Activated naive CD4-positive, alpha-beta T cell treated with anti-CD3 and anti-CD28 coated beads, Interleukin-2, amount 50 U/mL, for 16 hours (primary cell): ENCODE data around the gene NLRC5.

Experiments used
- DNase-seq: peaks from one replicate; pipeline ENCODE4 v3.0.0-alpha.2; 2020

NLRC5 gene

DNA sequence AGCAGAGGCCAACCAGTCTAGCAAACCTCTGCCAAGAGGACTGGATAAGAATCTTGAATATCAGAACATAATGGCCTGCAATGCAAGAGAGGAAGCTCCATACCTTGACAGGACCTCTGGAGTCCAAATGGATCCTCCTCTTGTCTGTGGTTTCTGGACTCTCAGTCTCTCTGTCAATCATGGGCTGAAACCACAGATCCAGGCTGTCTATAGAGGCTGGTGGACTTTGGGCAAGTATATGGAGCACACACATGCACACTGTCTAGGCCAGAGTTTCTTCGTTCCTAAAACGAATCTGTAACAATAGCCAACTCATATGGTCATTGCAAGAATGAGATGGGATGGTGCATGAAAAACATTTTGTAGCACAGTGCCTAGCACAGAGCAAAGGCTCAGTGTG, 37.7 kb downstream of the NLRC5 start:
- no peak for DNase-seq

DNA sequence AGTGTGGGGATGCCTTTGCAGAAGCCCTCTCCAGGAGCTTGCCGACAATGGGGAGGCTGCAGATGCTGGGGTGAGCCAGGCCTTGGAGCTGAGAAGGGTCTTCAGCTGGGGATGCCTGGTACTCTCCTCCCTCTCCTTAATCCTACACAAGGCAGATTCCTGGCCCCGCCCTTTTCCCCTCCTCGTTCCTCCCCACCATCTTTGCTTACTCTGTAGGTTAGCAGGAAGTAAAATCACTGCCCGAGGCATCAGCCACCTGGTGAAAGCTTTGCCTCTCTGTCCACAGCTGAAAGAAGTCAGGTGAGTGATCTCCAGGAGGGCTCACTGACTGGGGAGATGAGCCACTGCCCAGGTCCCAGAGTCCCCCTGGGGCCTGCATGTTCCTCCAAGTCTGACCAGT, 38.7 kb downstream of the NLRC5 start:
- DNase-seq, result no peak

DNA sequence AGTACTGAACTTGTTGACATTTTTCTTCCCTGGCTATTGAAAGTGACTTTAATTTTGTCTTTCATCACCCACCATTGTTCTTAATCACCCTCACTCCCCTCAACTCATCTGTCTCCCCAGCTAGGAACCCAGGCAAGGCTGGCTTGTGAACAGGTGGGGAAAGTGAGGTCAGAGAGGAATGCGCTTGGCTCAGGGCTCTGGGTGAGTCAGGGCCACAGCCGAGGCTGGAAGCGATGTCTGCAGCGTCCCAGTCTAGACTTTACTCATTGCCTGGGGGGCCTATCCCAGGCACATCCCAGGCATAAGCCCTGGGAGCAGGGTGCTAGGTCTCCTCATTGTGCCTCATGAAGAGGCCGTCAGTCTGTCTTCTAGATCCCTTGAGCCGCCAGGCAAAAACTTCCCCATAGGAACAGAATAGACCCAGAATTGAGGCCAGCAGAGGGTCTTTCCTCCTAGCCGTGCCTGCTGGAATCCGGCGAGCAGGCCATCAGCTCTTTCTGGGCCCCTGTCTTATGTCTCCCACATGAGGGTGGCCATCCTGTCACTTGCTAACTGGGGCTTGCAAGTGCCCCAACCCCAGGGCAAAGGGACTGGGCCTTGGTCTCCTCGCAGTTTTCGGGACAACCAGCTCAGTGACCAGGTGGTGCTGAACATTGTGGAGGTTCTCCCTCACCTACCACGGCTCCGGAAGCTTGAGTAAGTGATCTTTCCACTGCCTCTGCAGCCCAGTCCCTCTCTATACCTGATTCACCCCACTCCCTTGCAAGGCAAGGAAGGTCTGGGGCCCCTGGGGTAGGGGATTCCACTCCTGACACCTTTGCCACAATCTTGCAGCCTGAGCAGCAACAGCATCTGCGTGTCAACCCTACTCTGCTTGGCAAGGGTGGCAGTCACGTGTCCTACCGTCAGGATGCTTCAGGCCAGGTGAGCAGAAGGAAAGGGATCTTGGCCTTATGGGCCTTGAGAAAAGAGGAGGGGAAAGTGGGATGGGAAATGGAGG, 40.1 kb downstream of the NLRC5 start:
- no peak for DNase-seq

DNA sequence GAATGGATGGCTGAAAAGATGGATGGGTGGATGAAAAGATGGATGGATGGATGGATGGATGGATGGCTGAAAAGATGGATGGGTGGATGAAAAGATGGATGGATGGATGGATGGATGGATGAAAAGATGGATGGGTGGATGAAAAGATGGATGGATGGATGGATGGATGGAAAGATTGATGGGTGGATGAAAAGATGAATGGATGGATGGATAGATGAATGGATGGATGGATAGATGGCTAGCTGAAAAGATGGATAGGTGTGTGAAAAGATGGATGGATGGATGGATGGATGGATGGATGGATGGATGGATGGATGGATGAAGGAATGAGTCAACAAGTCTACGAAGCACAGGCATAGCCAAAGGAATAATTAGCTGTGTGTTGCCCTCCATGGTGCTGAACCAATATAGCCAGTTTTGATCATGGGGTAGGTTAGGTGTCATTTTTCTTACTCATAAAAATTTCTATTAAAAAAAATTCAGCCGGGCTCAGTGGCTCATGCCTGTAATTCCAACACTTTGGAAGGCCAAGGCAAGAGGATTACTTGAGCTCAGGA, 41.1 kb downstream of the NLRC5 start:
- no peak for DNase-seq

DNA sequence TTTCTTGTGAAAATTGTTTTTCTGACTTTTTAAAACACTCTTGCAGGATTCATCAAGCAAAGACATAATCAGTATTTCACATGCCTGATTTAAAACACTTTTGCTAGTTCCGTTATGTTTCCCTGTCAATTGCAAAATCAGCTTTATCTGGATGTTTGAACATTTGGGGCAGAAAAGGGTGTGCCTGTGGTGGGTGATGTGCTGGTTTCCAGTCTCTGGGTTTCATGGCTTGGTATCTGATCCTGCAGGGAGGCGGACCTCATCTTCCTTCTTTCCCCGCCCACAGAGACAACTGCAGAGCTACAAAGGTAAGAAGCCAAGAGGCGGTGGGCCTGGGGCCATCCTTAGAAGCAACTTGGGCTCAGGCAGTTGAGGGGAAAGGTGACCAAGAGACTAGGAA, 41.8 kb downstream of the NLRC5 start:
- DNase-seq, result no peak

DNA sequence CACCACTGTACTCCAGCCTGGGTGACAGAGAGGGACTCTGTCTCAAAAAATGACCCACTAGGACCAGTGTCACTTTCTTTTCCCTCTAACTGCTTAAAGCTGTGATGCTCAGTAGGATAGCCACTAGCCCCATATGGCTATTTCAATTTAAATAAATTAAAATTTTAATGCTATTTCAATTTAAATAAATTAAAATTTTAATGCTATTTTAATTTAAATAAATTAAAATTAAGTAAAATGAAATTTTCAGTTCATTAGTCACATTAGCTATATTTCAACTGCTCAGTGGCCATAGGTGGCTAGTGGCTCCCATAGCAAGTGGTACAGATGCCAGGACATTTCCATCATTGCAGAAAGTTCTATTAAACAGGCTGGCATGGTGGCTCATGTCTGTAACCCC, 43.0 kb downstream of the NLRC5 start:
- DNase-seq, result no peak

DNA sequence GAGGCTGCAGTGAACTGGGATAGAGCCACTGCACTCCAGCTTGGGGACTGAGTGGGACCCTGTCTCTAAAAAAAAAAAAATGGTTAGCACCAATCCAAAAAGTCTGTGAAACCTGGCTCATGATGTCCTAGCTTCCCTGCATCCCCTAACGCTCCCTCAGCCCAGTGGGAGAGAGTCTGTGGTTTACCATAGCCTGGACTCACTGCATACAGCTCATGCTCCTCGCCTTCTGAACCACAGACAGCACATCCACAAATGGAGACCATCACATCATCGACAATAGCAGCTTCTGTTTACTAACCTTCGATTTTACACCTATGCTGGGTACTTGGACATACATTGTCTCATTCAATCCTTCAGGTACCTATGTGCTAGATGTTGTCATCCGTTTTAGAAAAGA, 43.6 kb downstream of the NLRC5 start:
- no peak for DNase-seq

DNA sequence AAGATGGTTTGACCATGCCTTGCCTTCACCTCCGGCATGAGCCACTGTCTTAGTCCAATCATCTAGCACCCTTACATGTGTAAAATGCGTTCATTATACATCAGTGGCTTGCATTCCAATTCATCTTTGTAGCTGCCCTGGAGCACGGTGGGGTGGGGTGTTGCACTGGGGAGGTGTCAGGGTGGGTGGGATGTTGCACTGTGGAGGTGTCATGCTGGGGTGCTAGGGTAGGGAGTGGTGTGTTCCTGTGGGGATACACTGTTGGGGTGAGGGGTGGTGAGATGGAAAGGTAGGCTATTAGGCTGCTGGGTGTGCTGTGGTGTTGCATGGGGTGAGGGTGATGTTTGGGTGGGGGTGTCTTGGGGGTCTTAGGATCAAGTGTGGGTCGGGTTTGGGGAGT, 47.0 kb downstream of the NLRC5 start:
- DNase-seq, result no peak

DNA sequence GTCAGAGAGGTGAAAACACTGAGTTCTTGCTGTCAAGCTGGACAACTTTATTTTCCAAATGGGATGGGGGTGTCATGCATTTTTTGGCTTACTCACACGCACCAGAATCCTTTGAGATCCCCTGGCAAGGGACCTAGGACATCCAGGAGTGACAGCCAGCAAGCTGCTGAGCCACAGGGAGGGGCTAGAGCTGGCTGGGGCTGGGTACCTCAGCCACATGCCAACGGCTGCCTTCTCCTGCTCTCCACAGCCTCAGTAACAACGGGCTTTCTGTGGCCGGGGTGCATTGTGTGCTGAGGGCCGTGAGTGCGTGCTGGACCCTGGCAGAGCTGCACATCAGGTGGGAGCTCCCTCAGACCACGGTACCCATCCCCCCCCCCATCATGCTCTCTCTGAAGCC, 47.6 kb downstream of the NLRC5 start:
- DNase-seq, result no peak

DNA sequence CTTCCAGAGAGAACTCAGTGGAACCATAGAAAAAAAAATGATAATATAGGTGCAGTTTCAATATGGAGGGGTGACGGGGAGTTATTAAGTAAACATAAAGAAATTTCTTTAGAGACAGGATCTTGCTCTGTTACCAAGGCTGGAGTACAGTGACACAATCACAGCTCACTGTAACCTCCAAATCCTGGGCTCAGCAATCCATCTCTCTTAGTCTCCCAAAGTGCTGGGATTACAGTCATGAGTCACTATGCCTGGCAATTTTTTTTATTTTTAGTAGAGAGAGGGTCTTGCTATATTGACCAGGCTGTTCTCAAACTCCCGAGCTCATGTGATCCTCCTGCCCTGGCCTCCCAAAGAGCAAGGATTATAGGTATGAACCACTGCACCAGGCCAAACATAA, 48.8 kb downstream of the NLRC5 start:
- no peak for DNase-seq

DNA sequence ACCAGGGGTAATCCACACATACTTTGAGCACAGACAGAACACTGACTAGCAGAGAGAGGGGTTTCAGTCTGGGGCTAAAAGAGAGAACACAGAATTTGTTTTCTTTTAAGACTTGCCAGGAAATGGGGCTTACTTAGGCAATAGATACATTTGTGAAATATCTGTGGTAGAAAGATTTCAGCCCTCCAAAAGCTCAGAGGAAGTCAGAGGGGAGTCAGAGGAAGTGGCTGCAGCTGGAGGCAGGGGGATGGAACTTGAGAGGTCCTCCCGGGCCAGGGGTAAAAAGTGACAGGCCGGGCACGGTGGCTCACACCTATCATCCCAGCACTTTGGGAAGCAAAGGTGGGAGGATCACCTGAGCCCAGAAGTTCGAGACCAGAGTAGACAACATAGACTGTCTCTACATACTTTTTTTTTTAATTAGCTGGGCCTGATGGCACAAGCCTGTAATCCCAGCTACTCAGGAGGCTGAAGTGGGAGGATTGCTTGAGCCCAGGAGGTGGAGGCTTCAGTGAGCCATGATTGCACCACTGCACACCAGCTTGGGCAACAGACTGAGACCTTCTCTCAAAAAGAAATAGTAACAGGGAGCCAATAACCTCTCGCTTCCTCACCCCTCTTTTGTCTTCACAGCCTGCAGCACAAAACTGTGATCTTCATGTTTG, 49.9 kb downstream of the NLRC5 start:
- DNase-seq, result no peak

DNA sequence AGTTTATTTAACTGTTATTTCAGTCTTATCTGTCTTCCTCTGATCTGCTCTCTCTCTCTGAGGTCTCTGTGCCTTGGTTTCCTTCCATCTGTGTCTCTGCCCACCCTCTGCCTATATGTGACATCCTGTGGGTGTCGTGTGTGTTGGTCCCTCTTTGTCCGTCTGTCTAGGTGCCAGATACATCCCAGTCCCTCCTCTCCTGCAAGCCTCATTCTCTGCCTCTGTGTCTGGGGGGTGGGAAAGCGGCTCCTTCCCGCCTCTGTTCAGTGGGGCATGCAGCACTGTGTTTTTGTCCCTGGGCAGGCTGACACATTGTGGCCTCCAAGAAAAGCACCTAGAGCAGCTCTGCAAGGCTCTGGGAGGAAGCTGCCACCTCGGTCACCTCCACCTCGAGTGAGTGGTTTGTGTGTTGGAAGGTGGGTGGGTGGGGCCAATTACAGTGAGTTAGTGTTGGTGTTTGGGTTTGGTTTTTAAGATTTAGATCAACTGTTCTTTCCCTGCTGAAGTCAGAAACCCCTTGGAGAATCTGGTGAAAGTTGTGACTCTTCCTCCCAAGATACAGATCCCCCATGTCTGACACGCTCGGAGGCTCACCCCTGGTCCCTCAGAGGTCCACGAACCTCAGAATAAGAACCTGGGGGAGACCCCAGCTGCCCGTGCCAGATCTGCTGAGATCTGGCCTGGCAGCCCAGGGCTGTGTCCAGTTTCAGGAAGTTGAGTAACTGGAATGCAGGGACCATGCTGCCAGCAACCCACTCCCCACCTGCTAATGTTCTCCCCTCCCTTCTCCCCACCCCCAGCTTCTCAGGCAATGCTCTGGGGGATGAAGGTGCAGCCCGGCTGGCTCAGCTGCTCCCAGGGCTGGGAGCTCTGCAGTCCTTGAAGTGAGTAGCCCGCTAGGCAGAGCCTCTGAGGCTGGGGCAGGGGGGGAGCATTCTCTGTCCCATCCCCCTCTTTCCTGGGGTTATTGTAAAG, 52.1 kb downstream of the NLRC5 start:
- DNase-seq, result peak; percentile 85

DNA sequence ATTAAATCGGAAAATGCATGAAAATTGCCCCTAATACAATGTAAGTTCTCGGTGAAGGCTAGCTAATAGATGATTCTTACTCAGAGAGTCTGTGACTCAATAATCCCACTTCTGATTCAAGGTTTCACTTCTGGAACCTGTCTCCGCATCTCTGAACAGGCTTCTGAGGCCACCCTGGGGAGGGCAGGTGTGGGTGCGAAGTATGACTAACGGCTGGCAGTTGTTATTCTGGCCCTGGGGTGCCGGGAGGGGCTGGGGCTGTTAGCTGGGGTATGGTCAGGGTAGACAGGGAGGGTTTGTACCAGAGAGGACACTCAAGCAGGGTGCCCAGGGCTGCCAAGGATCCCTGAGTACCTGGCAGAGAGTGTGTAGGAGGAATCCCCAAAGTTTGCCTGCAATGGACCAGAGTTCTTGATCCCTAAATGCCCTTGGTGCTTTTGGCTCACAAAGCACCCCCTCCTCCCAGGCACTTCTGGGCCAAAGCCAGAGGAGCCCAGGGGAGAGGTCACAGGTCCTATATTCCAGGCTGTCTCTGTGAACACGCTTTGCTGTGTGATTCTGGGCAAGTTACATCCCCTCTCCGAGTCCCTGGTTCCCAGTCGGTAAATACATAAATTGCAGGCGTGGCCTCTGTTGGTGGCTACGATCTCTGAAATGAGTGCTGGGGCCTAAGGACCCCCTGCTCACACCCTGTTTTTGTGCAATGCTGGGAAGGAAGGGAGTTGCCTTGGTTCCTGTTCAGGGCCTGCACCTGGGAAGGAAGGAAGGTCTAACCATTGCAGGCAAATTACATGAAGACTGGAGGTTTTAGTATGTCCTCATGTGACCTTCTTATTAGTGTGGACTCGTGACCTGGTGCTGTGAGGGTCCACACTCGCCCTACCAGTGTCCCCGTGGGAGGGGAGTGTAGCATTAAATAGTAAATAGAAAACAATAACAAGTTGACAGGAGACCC, 53.1 kb downstream of the NLRC5 start:
- peak; percentile 85 for DNase-seq

DNA sequence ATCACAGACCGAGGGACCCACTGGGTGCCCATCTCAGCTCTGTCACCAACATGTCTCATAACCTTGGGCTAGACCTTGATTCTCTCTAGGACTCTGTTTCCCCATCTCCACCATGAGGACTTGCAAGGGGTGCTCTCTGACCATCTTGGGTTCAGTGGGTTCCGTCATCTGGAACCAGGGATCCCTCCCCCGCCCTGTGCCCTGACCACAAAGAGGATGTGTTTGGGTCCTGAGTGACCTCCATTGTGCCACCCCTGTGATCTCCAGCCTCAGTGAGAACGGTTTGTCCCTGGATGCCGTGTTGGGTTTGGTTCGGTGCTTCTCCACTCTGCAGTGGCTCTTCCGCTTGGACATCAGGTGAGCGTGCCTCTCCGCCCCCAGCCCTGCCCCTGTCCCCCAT, 53.9 kb downstream of the NLRC5 start:
- no peak for DNase-seq

DNA sequence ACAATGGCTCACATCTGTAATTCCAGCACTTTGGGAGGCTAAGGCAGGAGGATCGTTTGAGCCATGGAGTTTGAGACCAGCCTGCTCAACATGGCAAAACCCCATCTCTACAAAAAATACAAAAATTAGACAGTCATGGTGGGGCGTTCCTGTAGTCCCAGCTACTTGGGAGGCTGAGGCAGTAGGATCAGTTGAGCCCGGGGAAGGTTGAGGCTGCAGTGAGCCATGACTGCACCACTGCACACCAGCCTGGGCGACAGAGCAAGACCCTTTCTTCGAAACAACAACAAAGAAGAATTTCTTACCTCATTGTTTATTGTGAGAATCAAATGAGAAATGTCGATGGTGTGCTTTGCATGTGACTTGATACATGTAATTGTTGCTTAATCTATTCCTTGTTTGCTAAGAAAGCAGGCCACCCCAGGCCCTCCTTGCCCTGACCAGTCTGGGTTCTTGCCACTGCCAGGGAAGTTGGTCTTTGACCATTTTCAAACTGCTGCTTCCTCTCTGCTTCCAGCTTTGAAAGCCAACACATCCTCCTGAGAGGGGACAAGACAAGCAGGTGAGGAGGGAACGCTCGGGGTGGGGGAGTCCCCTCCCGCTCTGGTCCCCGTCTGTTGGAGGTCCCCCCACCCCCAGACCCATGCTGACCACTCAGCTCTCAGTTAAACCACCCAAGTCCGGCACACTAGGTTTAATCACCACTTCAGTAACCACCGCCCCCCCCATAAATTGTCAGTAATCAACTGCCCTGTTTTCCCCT, 55.8 kb downstream of the NLRC5 start:
- DNase-seq, result no peak

DNA sequence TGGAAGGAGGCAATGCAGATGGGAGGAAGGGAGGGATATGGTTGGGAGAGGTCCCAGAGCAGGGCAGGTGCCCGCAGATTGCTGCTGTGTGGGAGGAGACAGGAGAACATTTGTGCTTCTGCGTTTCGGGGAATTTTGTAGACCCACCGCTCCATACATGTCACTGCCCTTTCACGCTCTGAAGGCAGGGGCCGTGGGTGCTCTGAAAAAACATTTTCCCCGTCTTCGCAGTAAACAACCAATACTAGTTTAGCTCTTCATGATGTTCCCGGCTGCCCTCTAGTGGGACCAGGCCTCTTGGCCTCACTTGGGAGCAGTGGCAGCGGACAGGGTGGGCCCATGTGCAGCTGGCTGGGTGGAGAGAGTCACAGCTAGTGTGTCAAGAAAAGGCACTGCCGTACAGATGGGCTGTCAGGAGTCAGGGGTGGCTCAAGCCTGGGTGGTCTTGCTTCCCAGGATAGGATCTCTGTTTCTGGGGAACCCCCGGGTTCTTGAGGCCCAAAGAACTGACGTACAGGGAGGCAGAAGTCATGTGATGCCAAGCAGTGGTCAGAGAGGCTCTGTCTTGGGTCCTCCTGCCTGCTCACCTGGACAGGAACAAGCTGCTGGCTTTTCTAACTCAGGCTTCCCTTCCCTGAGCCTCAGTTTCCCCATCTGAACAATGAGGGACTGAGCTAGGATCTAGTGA, 56.5 kb downstream of the NLRC5 start:
- DNase-seq, result peak; percentile 34

DNA sequence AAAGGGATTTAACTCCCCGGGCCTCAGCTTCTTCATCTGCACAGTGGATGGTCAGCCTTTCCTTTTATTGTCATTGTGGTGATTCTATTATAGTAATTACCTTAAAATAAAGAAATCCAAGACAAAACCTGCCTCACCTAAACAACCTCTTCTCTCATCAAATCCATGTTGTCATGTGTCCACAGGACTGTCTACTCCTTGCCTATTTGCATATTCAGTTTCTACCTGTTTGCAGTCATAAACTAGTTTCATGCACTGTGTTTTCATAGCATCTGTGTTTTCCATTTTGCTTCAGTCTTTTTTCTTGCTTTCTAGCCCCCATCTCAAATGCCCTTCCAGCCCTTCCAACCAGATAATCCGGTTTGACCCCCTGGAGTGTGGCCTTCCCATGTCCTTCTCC, 58.7 kb downstream of the NLRC5 start:
- no peak for DNase-seq

DNA sequence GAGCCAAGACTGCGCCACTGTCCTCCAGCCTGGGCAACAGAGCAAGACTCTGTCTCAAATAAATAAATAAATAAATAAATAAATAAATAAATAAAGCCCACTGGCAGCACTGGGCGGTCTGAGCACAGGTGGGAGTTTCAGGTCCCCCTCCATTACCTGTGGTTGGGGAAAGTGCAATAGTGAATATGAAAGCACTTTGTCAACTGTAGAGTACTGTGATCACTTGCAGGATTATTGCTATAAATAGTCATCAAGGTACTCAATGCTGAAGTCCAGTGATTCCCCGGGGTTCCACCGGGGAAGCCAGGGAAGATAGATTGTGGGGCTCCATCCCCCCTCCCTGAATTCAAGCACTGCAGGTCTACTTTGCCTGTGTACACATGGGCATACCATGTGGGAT, 60.3 kb downstream of the NLRC5 start:
- DNase-seq, result no peak

DNA sequence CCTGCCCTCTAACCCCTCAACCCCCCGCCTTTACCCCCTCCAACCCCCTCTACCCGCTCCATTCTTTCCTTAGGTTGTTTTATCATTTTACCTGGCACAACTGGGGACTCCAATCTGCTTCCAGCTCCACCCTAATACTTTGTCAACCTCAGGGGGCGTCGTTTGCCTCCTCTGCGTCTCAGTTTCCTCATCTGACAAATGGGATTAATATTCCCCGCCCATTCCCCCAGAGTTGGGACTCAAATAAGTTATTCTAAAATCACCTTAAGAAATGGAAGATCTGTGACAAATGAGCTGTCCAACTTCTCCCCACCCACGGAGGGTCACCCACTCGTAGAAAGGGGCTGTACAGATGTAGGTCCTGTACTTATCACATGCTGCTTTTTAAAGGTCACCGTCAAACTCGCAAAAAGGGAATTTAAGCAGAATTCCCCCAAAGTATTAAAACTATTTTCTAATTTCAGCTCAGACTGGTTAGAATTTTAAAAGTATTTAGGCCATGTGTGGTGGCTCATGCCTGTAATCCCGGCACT, 62.4 kb downstream of the NLRC5 start:
- DNase-seq, result no peak

DNA sequence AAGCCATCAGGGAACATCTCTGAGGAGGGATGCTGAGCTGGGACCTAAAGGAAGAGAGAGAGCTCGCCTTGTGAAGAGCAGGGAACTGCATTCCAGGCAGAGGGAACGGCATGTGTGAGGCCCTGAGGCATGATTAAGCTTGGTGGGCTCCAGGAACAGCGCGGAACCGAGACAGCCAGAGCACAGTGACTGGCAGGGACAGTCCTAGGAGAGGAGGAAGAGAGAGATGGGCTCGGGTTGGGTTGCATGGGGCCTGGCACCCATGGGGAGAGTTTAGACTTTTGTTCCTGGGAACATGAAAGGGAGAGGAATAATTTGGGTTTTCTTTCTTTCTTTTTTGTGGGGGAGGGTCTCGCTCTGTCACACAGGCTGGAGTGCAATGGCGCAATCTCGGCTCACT, 63.8 kb downstream of the NLRC5 start:
- DNase-seq, result no peak
